CD4-positive, alpha-beta T cell (primary cell): Measurements from ENCODE around the gene GRIK1. TPM values are rescaled to one million over a fixed set of nuclear protein-coding genes. Genes with fewer than 3 reads are reported as not detected.

ENCODE experiments used
- ATAC-seq: fragments of 200-7000 bp; cut with Tn5 transposase; one replicate; pipeline ENCODE4 v1.10.0; 2022; ENCODE audit warnings: mild to moderate bottlenecking; ENCODE audit not compliant: poor library complexity
- CTCF ChIA-PET: fragments of 350-600 bp; sonication (Branson Sonifier 250); formaldehyde crosslinking; loops from one replicate; lab custom pipeline; 2021; ENCODE audit warnings: antibody characterized with exemption, inconsistent platforms; lab: Charles Lee
- POLR2A ChIA-PET: fragments of 350-600 bp; sonication (Branson Sonifier 250); formaldehyde crosslinking; loops from one replicate; lab custom pipeline; 2021; ENCODE audit warnings: antibody characterized with exemption, inconsistent platforms; lab: Charles Lee
- DNase-seq, 14 experiments: peaks; one replicate each; pipeline ENCODE4 v3.0.0-alpha.2; 2013 to 2020; ENCODE audit warnings: mixed read lengths in 2 of 14
- H3K27ac ChIP-seq, 2 donors: one replicate each; pipeline versions ENCODE4 v1.5.1 to v1.7.0; 2013; ENCODE audit warnings: low read length in 2 of 2, low read depth in 1 of 2, mild to moderate bottlenecking in 1 of 2
- H3K27me3 ChIP-seq, 2 experiments: 1 replicate in 1 of 2; 2 replicates in 1 of 2; pipeline versions ENCODE4 v1.6.1 to v1.7.0; 2013; ENCODE audit warnings: low read length in 2 of 2, control low read depth in 1 of 2, mild to moderate bottlenecking in 1 of 2, moderate library complexity in 1 of 2; ENCODE audit not compliant: insufficient read depth in 2 of 2, control insufficient read depth in 1 of 2
- H3K36me3 ChIP-seq: one replicate; pipeline ENCODE4 v1.6.1; 2013; ENCODE audit warnings: low read length, control low read depth; ENCODE audit not compliant: insufficient read depth
- H3K4me1 ChIP-seq: one replicate; pipeline ENCODE4 v1.6.1; 2013; ENCODE audit warnings: low read length, control low read depth; ENCODE audit not compliant: insufficient read depth
- H3K4me3 ChIP-seq: one replicate; pipeline ENCODE4 v1.5.1; 2013; ENCODE audit warnings: mild to moderate bottlenecking, low read length, moderate library complexity
- H3K9me3 ChIP-seq, 2 experiments: 1 replicate in 1 of 2; 2 replicates in 1 of 2; pipeline versions ENCODE4 v1.6.1 to v1.7.0; 2013; ENCODE audit warnings: low read length in 2 of 2, mild to moderate bottlenecking in 2 of 2, control low read depth in 1 of 2, moderate library complexity in 1 of 2; ENCODE audit not compliant: control insufficient read depth in 1 of 2, insufficient read depth in 1 of 2
- H3K27ac Mint-ChIP-seq: one replicate; pipeline ENCODE4 v1.8.0; 2020; ENCODE audit warnings: mixed read lengths
- H3K27me3 Mint-ChIP-seq: one replicate; pipeline ENCODE4 v1.8.0; 2021; ENCODE audit warnings: mixed read lengths
- H3K36me3 Mint-ChIP-seq: one replicate; pipeline ENCODE4 v1.8.0; 2021; ENCODE audit warnings: low read depth, mixed read lengths
- H3K4me1 Mint-ChIP-seq: one replicate; pipeline ENCODE4 v1.8.0; 2021; ENCODE audit warnings: low read depth, mixed read lengths
- H3K4me3 Mint-ChIP-seq: one replicate; pipeline ENCODE4 v1.8.0; 2020; ENCODE audit warnings: mild to moderate bottlenecking, mixed read lengths
- H3K9me3 Mint-ChIP-seq: one replicate; pipeline ENCODE4 v1.8.0; 2020; ENCODE audit warnings: mixed read lengths
- CTCF ChIP-seq: fragments of 200-600 bp; IDR thresholded peaks from one replicate; pipeline ENCODE4 v1.8.0; 2022; ENCODE audit warnings: antibody characterized with exemption, mild to moderate bottlenecking
- intact Hi-C, 2 experiments: fragments of 100-400 bp; cut with DNase I in 1 of 2; cut with micrococcal nuclease in 1 of 2; formaldehyde crosslinking; loops; one replicate each; pipeline versions ENCODE4 v1.15.1 to v1.9.0; 2023 to 2025; cut with DNase I, micrococcal nuclease
- total RNA-seq, 174 experiments: library from RNA in 2 of 174; stranded (reverse) in 2 of 174; gene quantifications; one replicate each; pipeline ENCODE4 v1.2.3 and lab custom pipeline; 2021 to 2026

The GRIK1 gene
- total RNA-seq, 2 experiments from 2014 or later = not detected

- no peak for TF ChIP-seq CTCF
- H3K27ac ChIP-seq = no peak overlapping the region
- H3K27me3 ChIP-seq = no peaks in the 10 kb centered on the region
- Mint-ChIP-seq H3K4me1 (no peaks in the 10 kb centered on the region), H3K4me3 (no peak overlapping the region), H3K36me3 (no peaks in the 10 kb centered on the region), H3K27ac (no peak overlapping the region), H3K27me3 (peaks cover 26% of the 10 kb centered on the region), H3K9me3 (no peaks in the 10 kb centered on the region)
- no peaks in the 10 kb centered on the region for H3K4me1 ChIP-seq
- ChIA-PET POLR2A (no interaction called here), CTCF (no interaction called here)
- ATAC-seq = no peak
- DNase-seq = no peak
- intact Hi-C loops = no loop called here
- no peak overlapping the region for H3K4me3 ChIP-seq
- H3K9me3 ChIP-seq = no peaks in the 10 kb centered on the region
- H3K36me3 ChIP-seq = no peaks in the 10 kb centered on the region
Measured at GRCh38 chr21:29953072-29953471, 13.3 kb upstream of the GRIK1 start.

GRCh38 chr21:29951911-29952310 is 12.1 kb upstream of the GRIK1 start:
- H3K4me1 Mint-ChIP-seq = no peaks in the 10 kb centered on the region
- no peaks in the 10 kb centered on the region for H3K9me3 ChIP-seq
- no peak overlapping the region for H3K27ac ChIP-seq
- no peaks in the 10 kb centered on the region for H3K36me3 ChIP-seq
- H3K4me1 ChIP-seq = no peaks in the 10 kb centered on the region
- intact Hi-C loops = no loop called here
- POLR2A ChIA-PET = no interaction called here
- H3K27ac Mint-ChIP-seq = no peak overlapping the region
- H3K4me3 ChIP-seq = no peak overlapping the region
- H3K36me3 Mint-ChIP-seq = no peaks in the 10 kb centered on the region
- CTCF ChIA-PET = no interaction called here
- H3K27me3 ChIP-seq = no peaks in the 10 kb centered on the region
- no peak for DNase-seq
- no peak for TF ChIP-seq CTCF
- H3K4me3 Mint-ChIP-seq = no peak overlapping the region
- H3K27me3 Mint-ChIP-seq = peaks cover 24% of the 10 kb centered on the region
- ATAC-seq = no peak
- no peaks in the 10 kb centered on the region for H3K9me3 Mint-ChIP-seq

- H3K36me3 Mint-ChIP-seq = no peaks in the 10 kb centered on the region
- DNase-seq (no peak), ATAC-seq (no peak)
- no peaks in the 10 kb centered on the region for H3K4me1 Mint-ChIP-seq
- POLR2A ChIA-PET = no interaction called here
- H3K9me3 ChIP-seq = no peaks in the 10 kb centered on the region
- H3K27me3 Mint-ChIP-seq = peaks cover 25% of the 10 kb centered on the region
- no peaks in the 10 kb centered on the region for H3K4me1 ChIP-seq
- no peak overlapping the region for H3K27ac ChIP-seq
- no peak overlapping the region for H3K4me3 ChIP-seq
- H3K27ac Mint-ChIP-seq = no peak overlapping the region
- no peaks in the 10 kb centered on the region for H3K27me3 ChIP-seq
- no peak overlapping the region for H3K4me3 Mint-ChIP-seq
- CTCF ChIA-PET = no interaction called here
- TF ChIP-seq CTCF = no peak
- no peaks in the 10 kb centered on the region for H3K9me3 Mint-ChIP-seq
- no peaks in the 10 kb centered on the region for H3K36me3 ChIP-seq
- intact Hi-C loops = no loop called here
Measured at GRCh38 chr21:29949991-29950390, 10.2 kb upstream of the GRIK1 start.
